ENCODE measurements around the gene ZNF83. TPM values are rescaled to one million over a fixed set of nuclear protein-coding genes. Genes with fewer than 3 reads are reported as not detected.

The ZNF83 gene
- total and polyA plus RNA-seq, 2 experiments from 2014 or later = 33.1 to 134 TPM

DNA sequence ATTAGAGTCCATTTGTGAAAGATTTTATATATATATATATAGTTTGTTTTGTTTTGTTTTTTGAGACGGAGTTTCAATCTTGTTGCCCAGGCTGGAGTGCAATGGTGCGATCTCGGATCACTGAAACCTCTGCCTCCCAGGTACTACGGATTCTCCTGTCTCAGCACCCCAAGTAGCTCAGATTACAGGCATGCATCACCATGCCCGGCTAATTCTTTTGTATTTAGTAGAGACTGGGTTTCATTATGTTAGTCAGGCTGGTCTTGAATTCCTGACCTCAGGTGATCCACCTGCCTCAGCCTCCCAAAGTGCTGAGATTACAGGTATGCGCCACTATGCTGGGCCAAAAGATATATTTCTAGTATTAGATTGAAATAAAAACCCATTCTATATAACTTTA, 72.0 kb downstream of the ZNF83 start:
- H3K4me3 ChIP-seq = no peak overlapping the region
- TF ChIP-seq, protein P1, sequence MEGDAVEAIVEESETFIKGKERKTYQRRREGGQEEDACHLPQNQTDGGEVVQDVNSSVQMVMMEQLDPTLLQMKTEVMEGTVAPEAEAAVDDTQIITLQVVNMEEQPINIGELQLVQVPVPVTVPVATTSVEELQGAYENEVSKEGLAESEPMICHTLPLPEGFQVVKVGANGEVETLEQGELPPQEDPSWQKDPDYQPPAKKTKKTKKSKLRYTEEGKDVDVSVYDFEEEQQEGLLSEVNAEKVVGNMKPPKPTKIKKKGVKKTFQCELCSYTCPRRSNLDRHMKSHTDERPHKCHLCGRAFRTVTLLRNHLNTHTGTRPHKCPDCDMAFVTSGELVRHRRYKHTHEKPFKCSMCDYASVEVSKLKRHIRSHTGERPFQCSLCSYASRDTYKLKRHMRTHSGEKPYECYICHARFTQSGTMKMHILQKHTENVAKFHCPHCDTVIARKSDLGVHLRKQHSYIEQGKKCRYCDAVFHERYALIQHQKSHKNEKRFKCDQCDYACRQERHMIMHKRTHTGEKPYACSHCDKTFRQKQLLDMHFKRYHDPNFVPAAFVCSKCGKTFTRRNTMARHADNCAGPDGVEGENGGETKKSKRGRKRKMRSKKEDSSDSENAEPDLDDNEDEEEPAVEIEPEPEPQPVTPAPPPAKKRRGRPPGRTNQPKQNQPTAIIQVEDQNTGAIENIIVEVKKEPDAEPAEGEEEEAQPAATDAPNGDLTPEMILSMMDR (IDR thresholded peaks at IDR 0.05; ENCODE audit: low read depth, low read length) = no peak
- no peaks in the 10 kb centered on the region for H3K27me3 ChIP-seq
- peaks cover 5% of the 10 kb centered on the region for H3K4me1 ChIP-seq (ENCODE audit: low read depth)
- no peaks in the 10 kb centered on the region for H3K36me3 ChIP-seq
- DNase-seq (ENCODE audit: low read depth in 1 of 2, low spot score in 1 of 2) = no peak
- no peak overlapping the region for H3K27ac ChIP-seq
- H3K9me3 ChIP-seq (ENCODE audit: low read depth) = no peaks in the 10 kb centered on the region

Other genes with a start within 250 kb of the ZNF83 start
- gene ZNF528, start 240.5 kb downstream of the ZNF83 start, total RNA-seq = 31.5 and 41.9 TPM in 2 replicates
- 15.8 and 25.0 TPM in 2 replicates for gene ZNF528, start 240.5 kb downstream of the ZNF83 start, polyA plus RNA-seq
- 1.5 and 2.6 TPM in 2 replicates for gene ZNF534, start 209.2 kb downstream of the ZNF83 start, total RNA-seq
- gene ZNF534, start 209.2 kb downstream of the ZNF83 start, polyA plus RNA-seq = 1.6 and 2.0 TPM in 2 replicates
- gene ZNF578, start 184.8 kb downstream of the ZNF83 start, total RNA-seq = 3.4 and 3.8 TPM in 2 replicates
- 2.6 and 3.1 TPM in 2 replicates for gene ZNF578, start 184.8 kb downstream of the ZNF83 start, polyA plus RNA-seq
- gene ZNF808, start 110.7 kb downstream of the ZNF83 start, total RNA-seq = 19.0 and 22.9 TPM in 2 replicates
- gene ZNF808, start 110.7 kb downstream of the ZNF83 start, polyA plus RNA-seq = 6.2 and 11.3 TPM in 2 replicates
- gene ZNF701, start 68.1 kb downstream of the ZNF83 start, total RNA-seq = 6.3 and 13.5 TPM in 2 replicates
- 10.8 and 11.0 TPM in 2 replicates for gene ZNF701, start 68.1 kb downstream of the ZNF83 start, polyA plus RNA-seq
- gene ZNF611, start 96.7 kb upstream of the ZNF83 start, total RNA-seq = 5.8 and 12.4 TPM in 2 replicates
- 10.4 and 15.4 TPM in 2 replicates for gene ZNF611, start 96.7 kb upstream of the ZNF83 start, polyA plus RNA-seq
- 1.6 and 2.0 TPM in 2 replicates for gene ZNF600, start 148.4 kb upstream of the ZNF83 start, total RNA-seq
- gene ZNF600, start 148.4 kb upstream of the ZNF83 start, polyA plus RNA-seq = 2.1 and 2.3 TPM in 2 replicates
- 9.7 and 11.6 TPM in 2 replicates for gene ZNF28, start 183.3 kb upstream of the ZNF83 start, total RNA-seq
- 11.7 and 13.4 TPM in 2 replicates for gene ZNF28, start 183.3 kb upstream of the ZNF83 start, polyA plus RNA-seq
- 19.9 and 23.0 TPM in 2 replicates for gene ZNF468, start 219.3 kb upstream of the ZNF83 start, total RNA-seq
- 14.0 and 19.5 TPM in 2 replicates for gene ZNF468, start 219.3 kb upstream of the ZNF83 start, polyA plus RNA-seq

Measured in cardiac muscle cell (in vitro differentiated cells and primary cell).